NCI-H1417 (cell line): ENCODE measurements around the gene NDUFB3.
"Not testable (repeated sequence)": the region's sequence is repeated elsewhere in the genome, so short reads cannot be mapped to it uniquely, and the experiment has no call there.

Source experiments
- DNase-seq, 3 experiments: peaks; one replicate each; lab custom pipeline; 2025; lab: John Stamatoyannopoulos, UW

Gene NDUFB3

DNA sequence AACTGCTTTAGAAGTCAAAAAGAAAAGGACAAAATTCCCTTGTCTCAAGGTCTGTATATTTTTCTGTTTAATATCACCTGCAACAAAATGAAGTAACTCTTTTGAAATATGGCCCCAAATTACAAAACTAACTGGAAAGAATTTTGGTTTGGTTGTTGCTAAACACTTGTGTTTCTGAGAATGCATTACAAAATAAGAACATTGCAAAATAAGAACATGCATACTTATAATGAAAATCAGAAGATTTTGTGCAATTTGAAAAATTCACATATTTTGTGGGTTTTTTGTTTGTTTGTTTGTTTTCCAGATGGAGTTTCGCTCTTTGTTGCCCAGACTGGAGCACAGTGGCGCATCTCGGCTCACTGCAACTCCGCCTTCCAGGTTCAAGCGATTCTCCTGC is 21.8 kb downstream of the NDUFB3 start:
- DNase-seq, result no peak

GRCh38 chr2:201100497-201100896 is 28.7 kb downstream of the NDUFB3 start:
- no peak for DNase-seq

GRCh38 chr2:201105759-201106158 is 34.0 kb downstream of the NDUFB3 start:
- DNase-seq, result no peak

- DNase-seq, result no peak
Observed at GRCh38 chr2:201107624-201108023, 35.8 kb downstream of the NDUFB3 start.

GRCh38 chr2:201108341-201108740 is 36.5 kb downstream of the NDUFB3 start:
- no peak for DNase-seq

GRCh38 chr2:201109186-201109585 is 37.4 kb downstream of the NDUFB3 start:
- DNase-seq, result no peak

DNA sequence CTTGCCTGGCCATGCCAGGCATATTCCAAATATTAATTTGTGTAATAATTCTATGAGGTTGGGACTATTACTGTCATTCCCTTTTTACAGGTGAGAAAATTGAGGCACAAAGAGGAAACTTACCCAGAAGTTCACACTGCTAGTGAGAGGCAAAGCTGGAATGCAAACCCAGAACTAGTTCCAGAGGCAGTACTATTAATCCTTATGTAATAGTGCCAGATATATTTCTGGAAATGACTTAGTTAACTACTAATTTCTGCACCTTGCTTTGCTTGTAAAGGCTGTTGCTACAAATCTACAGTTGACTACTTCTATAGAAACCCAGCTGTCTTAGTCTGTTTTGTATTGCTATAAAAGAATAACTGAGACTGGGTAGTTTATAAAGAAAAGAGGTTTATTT is 38.8 kb downstream of the NDUFB3 start:
- no peak for DNase-seq

DNA sequence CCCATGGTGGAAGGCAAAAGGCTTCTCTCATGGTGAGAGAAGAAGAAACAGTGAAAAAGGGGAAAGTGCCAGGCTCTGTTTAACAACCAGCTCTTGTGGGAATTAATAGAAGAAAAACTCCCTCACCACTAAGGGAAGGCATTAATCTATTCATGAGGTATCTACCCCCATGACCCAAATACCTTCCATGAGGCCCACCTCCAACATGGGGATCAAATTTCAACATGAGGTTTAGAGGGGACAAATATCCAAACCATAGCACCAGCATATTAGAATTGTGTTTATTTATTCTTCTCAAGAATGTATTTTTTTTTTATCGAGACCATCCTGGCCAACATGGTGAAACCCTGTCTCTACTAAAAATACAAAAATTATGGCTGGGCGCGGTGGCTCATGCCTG is 39.3 kb downstream of the NDUFB3 start:
- DNase-seq, result no peak

DNA sequence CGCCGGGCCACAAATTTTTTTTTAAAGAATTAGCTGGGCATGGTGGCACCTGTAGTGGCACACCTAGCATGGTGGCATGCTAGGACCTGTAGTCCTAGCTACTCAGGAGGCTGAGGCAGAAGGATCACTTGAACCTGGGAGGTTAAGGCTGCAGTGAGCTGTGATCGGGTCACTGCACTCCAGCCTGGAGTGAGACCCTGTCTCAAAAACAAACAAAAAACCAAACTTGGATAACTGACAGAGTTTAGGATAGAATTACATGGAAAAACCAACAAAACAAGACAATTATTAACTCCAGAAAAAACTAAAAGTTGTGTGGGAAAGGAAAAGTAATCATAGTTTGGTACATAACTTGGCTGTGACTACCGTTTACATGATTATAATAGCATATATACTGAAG is 42.5 kb downstream of the NDUFB3 start:
- DNase-seq, result no peak

- DNase-seq, result no peak
Observed at GRCh38 chr2:201114846-201115245, 43.0 kb downstream of the NDUFB3 start.

GRCh38 chr2:201116115-201116958 is 44.5 kb downstream of the NDUFB3 start, which contains the start of gene CFLAR:
TSS of gene CFLAR (plus strand) at chr2:201116164. CDS start at chr2:201129866, 13,702 bp downstream.
- DNase-seq, result peak; percentile 41 to 86 (median 84)

DNA sequence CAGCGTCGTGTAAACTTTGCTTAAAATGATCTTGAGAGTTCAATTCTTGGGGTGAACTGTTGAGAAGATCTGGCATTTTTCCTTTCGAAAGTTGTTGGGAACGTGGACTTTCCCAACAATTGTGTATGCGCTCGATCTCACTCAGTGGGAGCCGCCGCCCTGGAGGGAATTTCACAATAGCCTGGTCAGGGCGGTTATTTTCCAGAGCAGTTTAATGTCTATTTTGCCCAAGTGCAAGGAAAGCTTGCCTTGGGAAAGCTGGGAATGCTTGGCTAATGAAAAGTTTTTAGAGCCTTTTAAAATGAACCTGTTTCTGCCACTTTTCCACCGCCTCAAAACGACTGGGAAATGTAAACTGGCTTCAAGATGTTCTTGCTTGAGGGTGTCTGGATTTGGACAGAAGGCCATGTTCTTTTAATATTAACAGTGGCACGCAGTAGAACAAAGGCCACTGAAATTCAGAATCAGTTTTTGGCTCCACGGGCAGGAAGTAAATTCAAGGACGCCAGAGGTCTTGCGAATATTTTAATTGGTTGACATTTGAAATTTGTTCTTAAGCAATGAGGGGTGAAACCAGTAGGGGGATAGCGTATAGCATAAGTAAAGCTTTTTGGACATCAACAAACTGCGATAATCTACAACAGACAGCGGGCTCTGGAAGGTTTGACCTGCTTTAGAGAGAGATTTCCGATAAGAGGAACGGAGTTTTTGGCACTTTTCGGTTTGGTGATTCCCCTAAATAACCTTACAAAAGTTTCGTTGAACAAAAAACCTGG is 45.3 kb downstream of the NDUFB3 start:
- DNase-seq, result peak; percentile 12 to 77 (median 77)

DNA sequence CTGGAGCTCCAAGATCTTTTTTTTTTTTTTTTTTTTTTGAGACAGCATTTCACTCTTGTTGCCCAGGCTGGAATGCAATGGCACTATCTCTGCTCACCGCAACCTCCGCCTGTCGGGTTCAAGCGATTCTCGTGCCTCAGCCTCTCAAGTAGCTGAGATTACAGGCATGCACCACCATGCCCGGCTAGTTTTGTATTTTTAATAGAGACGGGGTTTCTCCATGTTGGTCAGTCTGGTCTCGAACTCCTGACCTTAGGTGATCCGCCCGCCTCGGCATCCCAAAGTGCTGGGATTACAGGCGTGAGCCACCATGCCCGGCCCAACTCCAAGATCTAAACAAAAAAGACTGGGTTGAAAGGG is 45.9 kb downstream of the NDUFB3 start:
- DNase-seq, result not testable (repeated sequence)

- DNase-seq, result peak; percentile 33 to 58 (median 39)
Observed at GRCh38 chr2:201118121-201118960, 46.5 kb downstream of the NDUFB3 start.

DNA sequence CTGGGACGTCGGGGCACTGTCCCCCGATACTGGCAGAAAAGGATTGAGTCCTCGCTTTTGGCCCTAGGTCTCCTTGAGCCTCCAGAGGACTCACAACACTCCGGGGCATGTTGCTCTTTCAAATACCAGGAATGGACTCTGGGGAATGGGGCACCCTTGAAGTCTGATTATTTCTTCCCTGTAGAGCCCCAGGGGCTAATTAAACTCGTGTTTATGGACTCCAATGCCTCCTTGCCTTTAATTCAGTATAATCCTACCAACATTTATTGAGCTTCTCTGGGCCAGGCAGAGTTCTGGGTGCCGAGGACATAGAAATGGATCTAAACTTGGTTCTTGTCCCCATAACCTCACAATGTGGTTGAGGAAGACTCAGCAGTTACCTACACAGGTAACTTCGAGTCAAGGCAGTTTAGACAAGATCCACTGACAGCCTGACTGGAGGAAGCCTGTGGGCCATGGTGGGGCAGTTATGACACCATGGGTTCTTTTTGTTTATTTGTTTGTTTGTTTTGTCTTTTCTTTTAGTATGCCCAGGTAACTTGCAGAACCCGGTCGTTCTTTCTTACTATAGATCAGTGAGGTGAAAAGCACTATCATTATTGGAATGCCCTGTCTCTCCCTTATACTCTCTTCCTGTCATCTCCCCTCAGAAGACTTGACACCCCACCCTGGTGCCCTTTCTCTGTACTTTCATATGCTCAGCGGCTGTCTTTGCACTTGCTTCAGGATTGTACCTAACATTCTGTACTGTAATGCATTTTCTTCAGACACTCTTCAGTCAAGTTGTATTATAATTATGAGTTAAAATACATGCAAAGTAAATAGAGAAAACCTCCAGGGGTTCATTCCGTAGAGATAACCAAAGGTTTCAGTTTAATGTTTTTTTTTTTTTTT is 47.4 kb downstream of the NDUFB3 start:
- DNase-seq, result peak in 2 of 3 experiments; percentile 25 to 37

- DNase-seq, result no peak
Observed at GRCh38 chr2:201122276-201122675, 50.5 kb downstream of the NDUFB3 start.

DNA sequence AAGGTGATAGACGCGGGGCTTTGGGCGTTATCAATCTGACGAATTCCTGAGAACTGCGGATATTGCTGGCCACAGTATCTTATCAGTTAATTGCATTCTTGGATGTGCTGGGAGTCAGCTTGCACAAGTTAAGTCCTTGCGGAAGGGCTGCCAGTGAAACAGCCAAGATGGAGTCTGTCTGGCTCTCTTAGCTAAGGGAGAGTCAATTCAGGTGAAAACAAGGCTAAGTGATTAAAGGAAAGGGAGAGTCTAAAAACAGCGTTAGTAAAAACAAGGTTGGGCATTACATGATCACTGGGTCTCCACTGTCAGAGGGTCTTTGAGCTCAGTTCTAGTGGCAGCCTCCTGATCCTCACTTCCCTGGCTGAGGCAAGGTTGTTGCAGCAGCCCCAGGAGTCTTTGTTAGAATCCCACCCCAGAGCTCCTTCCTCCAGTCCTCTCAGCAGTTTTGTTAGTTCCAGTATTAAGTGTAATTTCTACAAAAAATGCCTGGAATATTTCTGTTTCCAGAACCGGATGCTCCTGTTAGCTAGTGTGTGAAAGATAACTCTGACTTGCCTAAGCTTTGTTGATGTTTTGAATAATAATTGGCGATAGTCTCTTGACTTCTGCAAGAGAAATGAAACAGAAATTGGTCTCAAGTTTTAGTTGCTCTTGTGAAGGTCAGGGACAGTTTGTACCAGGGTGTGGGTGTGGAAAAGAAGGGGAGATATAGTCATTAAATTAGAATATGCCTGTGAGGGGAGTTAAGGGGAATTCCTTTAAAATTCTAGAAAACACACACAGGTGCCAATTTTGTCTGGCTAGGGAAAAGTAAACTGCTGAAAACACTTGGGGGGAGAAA is 54.7 kb downstream of the NDUFB3 start:
- no peak for DNase-seq

DNA sequence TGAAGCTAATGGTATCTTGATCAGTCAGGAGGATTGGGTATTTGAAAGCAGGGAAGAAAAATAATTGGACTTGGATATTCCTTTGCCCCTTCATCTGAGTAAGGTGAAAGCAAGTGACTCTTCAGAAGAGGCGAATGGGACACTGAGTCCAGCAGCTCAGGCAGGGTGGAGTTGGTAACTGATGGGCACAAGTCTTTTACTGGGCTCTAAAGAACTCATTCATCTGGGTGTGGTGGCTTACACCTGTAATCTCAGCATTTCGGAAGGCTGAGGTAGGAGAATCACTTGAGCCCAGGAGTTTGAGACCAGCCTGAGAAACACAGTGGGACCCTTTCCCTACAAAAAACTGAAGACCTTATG is 55.3 kb downstream of the NDUFB3 start:
- no peak for DNase-seq

DNA sequence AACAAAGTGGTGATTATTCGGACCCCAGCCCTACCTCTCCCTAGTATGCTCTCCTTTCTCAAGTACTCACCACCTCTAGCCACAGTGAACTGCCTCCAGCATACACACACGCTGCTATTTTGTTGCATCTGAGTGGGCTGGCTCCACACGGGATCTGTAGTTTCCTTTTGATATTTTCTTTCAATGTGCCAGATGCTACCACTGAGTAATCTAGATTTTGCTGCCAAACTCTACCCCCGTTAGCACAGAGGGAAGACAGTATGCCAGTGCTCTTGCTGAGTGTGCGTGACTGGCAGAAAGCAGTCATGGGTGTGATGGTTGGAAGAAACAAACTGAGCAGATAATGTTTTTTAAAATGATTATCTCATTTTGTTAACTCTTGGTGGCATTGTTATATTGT is 55.8 kb downstream of the NDUFB3 start:
- DNase-seq, result no peak

DNA sequence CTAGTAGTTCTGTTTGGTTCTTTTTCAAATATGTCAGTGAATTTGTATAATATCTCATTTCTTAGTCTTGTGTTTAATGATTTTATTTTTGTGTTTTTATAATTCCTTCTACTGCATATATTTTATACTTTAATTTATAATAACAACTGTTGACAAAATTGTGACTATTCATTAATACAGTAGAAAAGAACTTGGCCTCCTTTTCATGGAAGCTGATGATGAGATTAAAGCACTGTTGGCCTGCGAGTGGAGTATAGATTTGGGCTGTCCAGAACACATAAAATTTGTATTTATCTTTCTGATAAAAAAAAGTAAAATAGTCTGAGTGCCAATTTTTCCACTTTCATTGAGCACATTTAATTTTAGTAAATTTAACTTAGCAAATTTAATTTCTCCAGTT is 56.2 kb downstream of the NDUFB3 start:
- DNase-seq, result no peak
